Psoas muscle (tissue), 8 donors: ENCODE data around the gene CCDC187. TPM values are rescaled to one million over a fixed set of nuclear protein-coding genes. Genes with fewer than 3 reads are reported as not detected.

Experiments used
- ATAC-seq, 4 donors: fragments of 200-7000 bp; cut with Tn5 transposase; one replicate each; pipeline ENCODE4 v1.9.1; 2020; ENCODE audit warnings: moderate library complexity in 3 of 4, mild to moderate bottlenecking in 2 of 4
- DNase-seq, 2 donors: peaks; one replicate each; pipeline ENCODE4 v3.0.0-alpha.2; 2020
- H3K27ac ChIP-seq: fragments of 200-600 bp; one replicate; pipeline ENCODE4 v1.8.0; 2022
- H3K27me3 ChIP-seq, 3 donors: fragments of 200-600 bp in 1 of 3; one replicate each; pipeline versions ENCODE4 v1.6.1 to v1.8.0; 2013 to 2022; ENCODE audit warnings: low read length in 2 of 3, mild to moderate bottlenecking in 2 of 3, moderate library complexity in 1 of 3; ENCODE audit not compliant: insufficient read depth in 3 of 3
- H3K36me3 ChIP-seq, 2 donors: fragments of 200-600 bp in 1 of 2; one replicate each; pipeline versions ENCODE4 v1.6.1 to v1.8.0; 2013 to 2022; ENCODE audit warnings: low read depth in 1 of 2, mild to moderate bottlenecking in 1 of 2, moderate library complexity in 1 of 2; ENCODE audit not compliant: insufficient read depth in 1 of 2
- H3K4me1 ChIP-seq: fragments of 200-600 bp; one replicate; pipeline ENCODE4 v1.8.0; 2022
- H3K4me3 ChIP-seq: fragments of 200-600 bp; one replicate; pipeline ENCODE4 v1.8.0; 2022; ENCODE audit warnings: mild to moderate bottlenecking
- H3K9me3 ChIP-seq: fragments of 200-600 bp; one replicate; pipeline ENCODE4 v1.8.0; 2022
- CTCF ChIP-seq: fragments of 200-600 bp; IDR thresholded peaks from one replicate; pipeline ENCODE4 v1.8.0; 2022; ENCODE audit warnings: antibody characterized with exemption
- WGBS, 3 donors: extraction: QIAGEN DNeasy Blood & Tissue Kit; methylation state at CpG; one replicate each; pipeline versions ENCODE4 v1.1.6 to v1.1.7; 2013; 5-methylcytosine and 5-hydroxymethylcytosine counted together
- intact Hi-C, 2 donors: fragments of 100-400 bp; cut with DNase I; formaldehyde crosslinking; loops; one replicate each; pipeline versions ENCODE4 v1.11.0 to v1.14.2; 2022
- polyA plus RNA-seq, 3 donors: library from polyadenylated mRNA; stranded (reverse); fragments of 200-250 nt; gene quantifications; one replicate each; pipeline ENCODE4 v1.2.3, GENCODE V29; 2013
- total RNA-seq, 4 donors: library from RNA; stranded (reverse); fragmentation: NEBNext Ultra II Directional in 2 of 4; extraction: Animal tissue kit (Norgen Biotek cat#: 25700) in 2 of 4; gene quantifications; one replicate each; pipeline versions ENCODE4 v1.2.1 to v1.2.4, GENCODE V29; 2021 to 2023
- donor health status: healthy with polysubstance abuse.
- donor health status: DM: no; HTN: no; CAD: no; lungs with moderate emphysema.
- donor health status: Bipolar disorder and iron deficiency.
- donor health status: healthy.
- donor health status: DM: yes; HTN: yes; CAD: no.
- donor health status: DM: no; HTN: no; CAD: no.
- donor health status: DM: no; HTN: no; CAD: no.
- donor health status: DM: yes; HTN: yes; CAD: no.

The CCDC187 gene
- total and polyA plus RNA-seq, 7 donors = not detected

GRCh38 chr9:136343121-136343883 lies 39.4 kb upstream of the CCDC187 start:
- TF ChIP-seq CTCF = no peak
- ATAC-seq (no peak), DNase-seq (no peak)
- intact Hi-C loops = no loop called here
- Histone ChIP-seq H3K4me3 (no peak overlapping the region), H3K9me3 (no peaks in the 10 kb centered on the region), H3K27ac (no peak overlapping the region), H3K36me3 (no peaks in the 10 kb centered on the region), H3K4me1 (no peaks in the 10 kb centered on the region), H3K27me3 (peaks cover 0 to 60% (median 10%) of the 10 kb centered on the region in 3 donors)
- WGBS, 3 donors = 68 to 75% (median 70%) methylated on average over 22 to 23 of the region's 23 CpGs

GRCh38 chr9:136342181-136343120 lies 38.6 kb upstream of the CCDC187 start:
- no peak for TF ChIP-seq CTCF
- Histone ChIP-seq H3K9me3 (no peaks in the 10 kb centered on the region), H3K4me1 (no peaks in the 10 kb centered on the region), H3K36me3 (no peaks in the 10 kb centered on the region), H3K27ac (no peak overlapping the region), H3K4me3 (peak overlapping the region; percentile 48), H3K27me3 (peaks cover 0 to 53% (median 10%) of the 10 kb centered on the region in 3 donors)
- WGBS, 3 donors = 22 to 29% (median 23%) methylated on average over 42 to 60 of the region's 60 CpGs
- intact Hi-C loops = no loop called here
- peak in 3 of 4 donors; percentile 21 to 51 (median 46) for ATAC-seq
- DNase-seq = peak; percentile 73 to 77

GRCh38 chr9:136341769-136342168 lies 37.9 kb upstream of the CCDC187 start:
- no peak for TF ChIP-seq CTCF
- H3K9me3 ChIP-seq = no peaks in the 10 kb centered on the region
- ATAC-seq = no peak
- H3K27me3 ChIP-seq = peaks cover 0 to 48% (median 10%) of the 10 kb centered on the region in 3 donors
- intact Hi-C loops = no loop called here
- no peaks in the 10 kb centered on the region for H3K4me1 ChIP-seq
- no peak overlapping the region for H3K4me3 ChIP-seq
- H3K36me3 ChIP-seq = no peaks in the 10 kb centered on the region
- no peak for DNase-seq
- 64 to 81% (median 70%) methylated on average over 10 of the region's 10 CpGs for WGBS, 3 donors
- no peak overlapping the region for H3K27ac ChIP-seq

- intact Hi-C loops = no loop called here
- no peaks in the 10 kb centered on the region for H3K9me3 ChIP-seq
- no peak for TF ChIP-seq CTCF
- H3K36me3 ChIP-seq = no peaks in the 10 kb centered on the region
- no peak for ATAC-seq
- H3K27me3 ChIP-seq = peaks cover 0 to 43% (median 10%) of the 10 kb centered on the region in 3 donors
- DNase-seq = no peak
- no peaks in the 10 kb centered on the region for H3K4me1 ChIP-seq
- 66 to 80% (median 73%) methylated on average over 17 to 18 of the region's 18 CpGs for WGBS, 3 donors
- H3K27ac ChIP-seq = no peak overlapping the region
- H3K4me3 ChIP-seq = no peak overlapping the region
Observed at GRCh38 chr9:136341042-136341655, 37.3 kb upstream of the CCDC187 start.
